DND-41 (cell line): Measurements from ENCODE around the gene CPT1C.

Experiments
- CTCF ChIP-seq: IDR thresholded peaks from 2 replicates; pipeline ENCODE4 v1.5.1; 2012; ENCODE audit warnings: borderline replicate concordance, low read length, moderate library complexity, mild to moderate bottlenecking; ENCODE audit not compliant: poor library complexity, severe bottlenecking; ENCODE audit errors: extremely low read depth
- EZH2 ChIP-seq: IDR thresholded peaks from 3 replicates; pipeline ENCODE4 v1.6.1; 2012; ENCODE audit warnings: borderline replicate concordance, low read depth, mild to moderate bottlenecking, moderate library complexity, low read length, inconsistent platforms; ENCODE audit not compliant: severe bottlenecking

DNA sequence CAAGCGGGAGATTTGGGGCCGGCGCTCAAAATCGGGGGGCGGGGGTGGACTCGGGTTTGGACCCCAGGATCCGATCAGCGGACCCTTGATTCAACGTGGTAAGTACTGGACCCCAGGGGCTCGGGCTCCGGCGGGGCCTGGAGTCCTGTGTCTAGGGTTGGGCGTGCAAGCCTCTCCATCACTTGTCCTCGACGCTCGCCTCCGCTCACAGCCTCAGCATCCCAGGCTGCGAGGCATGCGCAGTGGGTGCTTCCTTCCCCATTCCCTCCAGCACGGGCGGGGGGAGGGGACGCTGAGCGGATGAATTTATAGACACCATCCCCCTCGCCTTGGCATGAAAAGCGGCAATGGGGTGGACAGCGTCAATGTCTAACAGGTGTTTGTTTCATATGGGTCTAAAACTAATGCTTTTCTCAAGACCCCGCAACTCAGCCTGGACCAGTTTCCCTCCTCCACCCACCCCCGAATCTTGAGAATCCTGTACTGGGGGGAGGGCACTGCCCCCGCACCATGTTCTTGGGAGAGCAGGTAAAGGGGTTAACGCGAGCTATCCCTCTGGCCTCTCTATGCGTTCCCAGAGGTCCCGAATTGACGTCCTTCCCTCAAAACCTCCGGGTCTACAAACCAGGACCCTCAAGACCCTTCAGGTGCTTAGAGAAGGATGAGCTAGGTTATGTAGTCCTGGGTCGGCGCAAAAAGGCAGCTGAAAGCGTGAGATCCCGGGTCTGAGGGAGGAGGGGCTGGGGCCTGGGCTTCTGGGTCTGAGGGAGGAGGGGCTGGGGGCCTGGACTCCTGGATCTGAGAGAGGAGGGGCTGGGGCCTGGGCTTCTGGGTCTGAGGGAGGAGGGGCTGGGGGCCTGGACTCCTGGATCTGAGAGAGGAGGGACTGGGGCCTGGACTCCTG is 579 bp downstream of the CPT1C start:
- TF ChIP-seq CTCF (no peak), EZH2 (no peak)
